ENCODE data around the gene TMEM41B.
"Not testable (repeated sequence)": the region's sequence is repeated elsewhere in the genome, so short reads cannot be mapped to it uniquely, and the experiment has no call there.

TMEM41B gene

GRCh38 chr11:9258279-9258678 is 56.1 kb downstream of the TMEM41B start:
- not testable (repeated sequence) for DNase-seq

- no peak for DNase-seq
Observed at GRCh38 chr11:9254416-9254815, 60.0 kb downstream of the TMEM41B start.

GRCh38 chr11:9253086-9253485 is 61.3 kb downstream of the TMEM41B start:
- no peak for DNase-seq

GRCh38 chr11:9251311-9251710 is 63.1 kb downstream of the TMEM41B start:
- DNase-seq, result no peak

- no peak for DNase-seq
Observed at GRCh38 chr11:9250139-9250582, 64.2 kb downstream of the TMEM41B start.

GRCh38 chr11:9249252-9249651 is 65.1 kb downstream of the TMEM41B start:
- no peak for DNase-seq

- DNase-seq, result no peak
Observed at GRCh38 chr11:9247863-9248262, 66.5 kb downstream of the TMEM41B start.

- DNase-seq, result not testable (repeated sequence)
Observed at GRCh38 chr11:9236242-9236641, 78.2 kb downstream of the TMEM41B start.

GRCh38 chr11:9232482-9232881 is 81.9 kb downstream of the TMEM41B start:
- DNase-seq, result no peak

- no peak for DNase-seq
Observed at GRCh38 chr11:9231848-9232177, 82.6 kb downstream of the TMEM41B start.
